ENCODE measurements around the gene TEX19. TPM values are rescaled to one million over a fixed set of nuclear protein-coding genes. Genes with fewer than 3 reads are reported as not detected.

The TEX19 gene
- total RNA-seq, 2 experiments from 2014 or later: 2.0 to 3.4 TPM

DNA sequence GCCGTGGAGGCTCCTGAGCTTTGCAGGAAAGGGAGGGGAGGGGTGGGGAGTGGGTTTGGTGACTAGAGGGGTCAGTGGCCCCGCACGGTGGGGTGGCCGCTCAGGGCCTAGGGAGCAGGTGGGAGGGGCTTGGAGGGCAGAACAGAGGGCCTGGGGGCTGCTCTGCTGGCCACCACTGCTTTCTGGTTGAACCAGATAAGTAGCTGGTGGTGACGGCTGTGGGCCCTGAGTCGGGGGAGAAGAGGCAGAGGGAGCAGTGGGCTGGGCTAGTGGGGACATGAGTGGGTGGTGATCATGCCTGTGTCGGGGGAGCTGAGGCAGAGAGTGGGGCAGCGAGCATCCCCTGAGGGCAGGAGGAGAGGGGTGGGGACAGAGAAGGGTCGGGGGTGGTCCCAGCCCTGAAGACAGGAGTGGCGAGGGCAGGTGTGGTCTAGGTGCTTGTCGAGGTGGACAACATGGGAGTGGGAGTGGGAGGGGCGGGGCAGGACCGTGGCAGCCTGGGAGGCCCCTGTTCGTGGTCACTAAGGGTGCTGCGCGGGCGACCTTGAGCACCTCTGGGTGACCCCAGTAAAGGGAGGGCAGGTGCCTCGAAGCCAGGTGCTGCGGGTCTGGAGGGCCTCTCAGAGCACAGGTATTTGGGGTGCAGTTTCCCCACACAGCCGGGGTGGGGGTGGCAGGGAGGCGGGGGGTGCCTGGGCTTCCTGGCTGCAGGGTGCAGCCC is 35.4 kb upstream of the TEX19 start:
- POLR2A ChIA-PET: no interaction called here
- CTCF ChIA-PET (ENCODE audit: unreplicated experiment): interaction anchor here (0.6 kb wide), 1 partner anchor 14 kb away, joined by 3 read pairs; no protein-coding TSS in a partner anchor
- no peak for TF ChIP-seq EZH2phosphoT487 (IDR thresholded peaks at IDR 0.05; ENCODE audit: borderline replicate concordance, low read depth, low read length)
- TF ChIP-seq, protein P1, sequence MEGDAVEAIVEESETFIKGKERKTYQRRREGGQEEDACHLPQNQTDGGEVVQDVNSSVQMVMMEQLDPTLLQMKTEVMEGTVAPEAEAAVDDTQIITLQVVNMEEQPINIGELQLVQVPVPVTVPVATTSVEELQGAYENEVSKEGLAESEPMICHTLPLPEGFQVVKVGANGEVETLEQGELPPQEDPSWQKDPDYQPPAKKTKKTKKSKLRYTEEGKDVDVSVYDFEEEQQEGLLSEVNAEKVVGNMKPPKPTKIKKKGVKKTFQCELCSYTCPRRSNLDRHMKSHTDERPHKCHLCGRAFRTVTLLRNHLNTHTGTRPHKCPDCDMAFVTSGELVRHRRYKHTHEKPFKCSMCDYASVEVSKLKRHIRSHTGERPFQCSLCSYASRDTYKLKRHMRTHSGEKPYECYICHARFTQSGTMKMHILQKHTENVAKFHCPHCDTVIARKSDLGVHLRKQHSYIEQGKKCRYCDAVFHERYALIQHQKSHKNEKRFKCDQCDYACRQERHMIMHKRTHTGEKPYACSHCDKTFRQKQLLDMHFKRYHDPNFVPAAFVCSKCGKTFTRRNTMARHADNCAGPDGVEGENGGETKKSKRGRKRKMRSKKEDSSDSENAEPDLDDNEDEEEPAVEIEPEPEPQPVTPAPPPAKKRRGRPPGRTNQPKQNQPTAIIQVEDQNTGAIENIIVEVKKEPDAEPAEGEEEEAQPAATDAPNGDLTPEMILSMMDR (conservative IDR thresholded peaks at IDR 0.05; ENCODE audit: low read length): no peak
- H3K4me3 ChIP-seq (ENCODE audit: low read depth, low read length, poor library complexity, severe bottlenecking): no peak overlapping the region
- BruUV-seq (replicated peaks): no TSS peak
- no peak overlapping the region for H2AFZ ChIP-seq (ENCODE audit: low read length)
- no peaks in the 10 kb centered on the region for H3K79me2 ChIP-seq (ENCODE audit: insufficient read depth, low read depth, low read length)
- no peak overlapping the region for H3K27ac ChIP-seq (ENCODE audit: low read depth, low read length, poor library complexity, severe bottlenecking)
- no peaks in the 10 kb centered on the region for H3K9me2 ChIP-seq (ENCODE audit: insufficient read depth, low read length)
- H3K4me2 ChIP-seq (ENCODE audit: low read length): no peak overlapping the region
- peaks cover 8% of the 10 kb centered on the region; the same call in 1 of the 2 replicates for H3K9me3 ChIP-seq (ENCODE audit: low read length)
- no peak for DNase-seq (ENCODE audit: low spot score)
- H3K4me1 ChIP-seq (ENCODE audit: insufficient read depth, low read length, poor library complexity, severe bottlenecking): no peaks in the 10 kb centered on the region
- intact Hi-C loops (cut with micrococcal nuclease; ENCODE audit: unreplicated experiment): no loop called here
- no peaks in the 10 kb centered on the region for H4K20me1 ChIP-seq (ENCODE audit: insufficient read depth, low read length)
- no peaks in the 10 kb centered on the region for H3K36me3 ChIP-seq (ENCODE audit: insufficient read depth, low read length)

DNA sequence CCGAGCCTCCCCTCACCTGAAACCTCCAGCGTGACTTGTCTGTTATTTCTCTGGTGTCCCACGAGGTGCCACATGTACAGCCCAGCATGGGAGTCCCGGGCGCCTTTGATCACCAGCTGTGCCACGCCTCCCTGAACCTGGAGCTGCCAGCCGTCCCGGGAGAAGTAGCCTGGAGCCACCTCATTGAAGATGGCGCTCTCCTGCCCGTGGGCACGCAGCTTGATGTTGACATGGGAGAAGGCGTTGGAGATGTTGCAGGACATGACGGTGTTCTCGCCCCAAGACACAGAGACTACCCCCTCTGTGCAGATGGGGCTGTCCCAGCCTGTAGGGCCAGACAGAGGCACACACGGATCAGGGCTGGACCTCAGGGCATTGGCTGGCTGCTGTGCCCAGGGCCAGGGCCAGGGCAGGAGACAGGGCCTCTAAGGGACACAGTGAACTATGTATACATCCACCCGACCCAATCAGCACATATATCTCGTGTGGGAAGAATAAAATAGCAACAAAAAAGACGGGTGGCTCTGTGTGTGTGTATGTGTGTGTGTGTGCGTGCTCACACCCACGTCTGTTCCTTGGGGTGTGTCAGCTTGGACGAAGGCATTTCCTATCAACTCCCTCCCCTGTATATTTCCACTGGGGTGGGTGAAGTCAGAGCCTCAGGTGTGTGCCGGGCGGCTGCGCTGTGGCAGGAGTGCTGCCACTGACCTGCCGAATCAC is 34.3 kb upstream of the TEX19 start:
- Histone ChIP-seq H3K4me3 (ENCODE audit: low read depth, low read length, poor library complexity, severe bottlenecking) (no peak overlapping the region), H2AFZ (ENCODE audit: low read length) (no peak overlapping the region), H4K20me1 (ENCODE audit: insufficient read depth, low read length) (no peaks in the 10 kb centered on the region), H3K27ac (ENCODE audit: low read depth, low read length, poor library complexity, severe bottlenecking) (no peak overlapping the region), H3K9me2 (ENCODE audit: insufficient read depth, low read length) (no peaks in the 10 kb centered on the region), H3K79me2 (ENCODE audit: insufficient read depth, low read depth, low read length) (no peaks in the 10 kb centered on the region), H3K4me2 (ENCODE audit: low read length) (no peak overlapping the region), H3K9me3 (ENCODE audit: low read length) (0 out of 2 replicates have a peak, but pooled peaks cover 1% of the 10 kb centered on the region), H3K4me1 (ENCODE audit: insufficient read depth, low read length, poor library complexity, severe bottlenecking) (no peaks in the 10 kb centered on the region), H3K36me3 (ENCODE audit: insufficient read depth, low read length) (no peaks in the 10 kb centered on the region)
- ChIA-PET POLR2A (interaction anchor here (0.6 kb wide), 1 partner anchor 64 kb away, joined by 3 read pairs; no protein-coding TSS in a partner anchor), CTCF (ENCODE audit: unreplicated experiment) (no interaction called here)
- intact Hi-C loops (cut with micrococcal nuclease; ENCODE audit: unreplicated experiment): no loop called here
- no peak for DNase-seq (ENCODE audit: low spot score)
- TF ChIP-seq, protein P1 (conservative IDR thresholded peaks at IDR 0.05; ENCODE audit: low read length): no peak
- TF ChIP-seq EZH2phosphoT487 (IDR thresholded peaks at IDR 0.05; ENCODE audit: borderline replicate concordance, low read depth, low read length): no peak
- BruUV-seq (replicated peaks): no TSS peak

Measured in OCI-LY7 (cell line).